HepG2 (cell line): ENCODE results near the gene MEF2A. TPM values are rescaled to one million over a fixed set of nuclear protein-coding genes. Genes with fewer than 3 reads are reported as not detected.

Experiments used
- FOXK2 ChIP-seq: fragments of 450-650 bp; IDR thresholded peaks from 2 replicates; pipeline ENCODE4 v1.6.1; 2016
- FOXP1 ChIP-seq, 2 experiments: fragments of 450-650 bp in 1 of 2; IDR thresholded peaks; 2 replicates each; pipeline ENCODE4 v1.6.1; 2017 to 2018; ENCODE audit warnings: antibody characterized with exemption in 1 of 2
- GZF1 ChIP-seq: sonication (generic); formaldehyde crosslinking; IDR thresholded peaks from 2 replicates; pipeline ENCODE4 v1.5.1; 2020; ENCODE audit warnings: mild to moderate bottlenecking, missing genetic modification reagents
- SAFB2 ChIP-seq: sonication (generic); formaldehyde crosslinking; IDR thresholded peaks from 2 replicates; pipeline ENCODE4 v1.5.1; 2020; ENCODE audit warnings: missing genetic modification reagents, low read depth, mild to moderate bottlenecking, borderline replicate concordance
- SIX1 ChIP-seq: sonication (generic); formaldehyde crosslinking; IDR thresholded peaks from 2 replicates; pipeline ENCODE4 v1.4.0; 2020; ENCODE audit warnings: missing genetic modification reagents, borderline replicate concordance
- TCF7L2 ChIP-seq: IDR thresholded peaks from 2 replicates; pipeline ENCODE4 v1.6.1; 2011; ENCODE audit warnings: mild to moderate bottlenecking, low read depth, low read length, moderate library complexity
- YEATS4 ChIP-seq: sonication (generic); formaldehyde crosslinking; IDR thresholded peaks from 2 replicates; pipeline ENCODE4 v1.4.0; 2020; ENCODE audit warnings: missing genetic modification reagents, borderline replicate concordance
- ZBTB7B ChIP-seq: sonication (generic); formaldehyde crosslinking; IDR thresholded peaks from 2 replicates; pipeline ENCODE4 v1.4.0; 2020; ENCODE audit warnings: missing genetic modification reagents
- ZFP62 ChIP-seq: sonication (generic); formaldehyde crosslinking; IDR thresholded peaks from 2 replicates; pipeline ENCODE4 v1.4.0; 2020; ENCODE audit warnings: missing genetic modification reagents
- ZNF10 ChIP-seq: sonication (generic); formaldehyde crosslinking; IDR thresholded peaks from 2 replicates; pipeline ENCODE4 v1.4.0; 2020; ENCODE audit warnings: mild to moderate bottlenecking, low read depth, missing genetic modification reagents, borderline replicate concordance
- ZNF546 ChIP-seq: sonication (generic); formaldehyde crosslinking; conservative IDR thresholded peaks from 2 replicates; pipeline ENCODE4 v1.8.1; 2023; ENCODE audit warnings: mild to moderate bottlenecking, missing genetic modification reagents
- ZNF788 ChIP-seq: sonication (generic); formaldehyde crosslinking; IDR thresholded peaks from 2 replicates; pipeline ENCODE4 v1.5.0; 2020; ENCODE audit warnings: mild to moderate bottlenecking, missing genetic modification reagents, borderline replicate concordance
- polyA plus RNA-seq, 8 experiments: library from polyadenylated mRNA; depleted of rRNA in 3 of 8; stranded (reverse) in 7 of 8; unstranded in 1 of 8; fragments of >200 nt; fragmentation: Illumina TruSeq in 4 of 8; extraction: Trizol in 4 of 8; gene quantifications; 2 replicates each; pipeline versions ENCODE4 v1.2.1 to v1.2.3, GENCODE V29; 2011 to 2016; ENCODE audit warnings: low read depth in 4 of 8, missing spikeins in 1 of 8, mixed read lengths in 1 of 8; ENCODE audit not compliant: insufficient read depth in 1 of 8
- total RNA-seq, 5 experiments: library from RNA; depleted of rRNA; stranded (reverse); fragments of >200 nt; fragmentation: Illumina TruSeq; extraction: Trizol; gene quantifications; 2 replicates each; pipeline ENCODE4 v1.2.3, GENCODE V29; 2016; ENCODE audit warnings: low read depth in 1 of 5
- TF ChIP-seq, protein P1 (sequence below): sonication (generic); formaldehyde crosslinking; IDR thresholded peaks from 2 replicates; pipeline ENCODE4 v1.4.0; 2020; ENCODE audit warnings: missing genetic modification reagents; ENCODE audit errors: not compliant biosample characterization
- TF ChIP-seq, protein P2 (sequence below): sonication (generic); formaldehyde crosslinking; IDR thresholded peaks from 2 replicates; pipeline ENCODE4 v1.9.0; 2021; ENCODE audit warnings: missing genetic modification reagents, borderline replicate concordance
- TF ChIP-seq, protein P3 (sequence below): IDR thresholded peaks from 2 replicates; pipeline ENCODE4 v1.6.1; 2016; ENCODE audit warnings: missing biosample characterization, missing genetic modification reagents, low read depth
- TF ChIP-seq, protein P4 (sequence below): sonication (generic); formaldehyde crosslinking; IDR thresholded peaks from 2 replicates; pipeline ENCODE4 v1.4.0; 2020; ENCODE audit warnings: missing genetic modification reagents

Gene MEF2A
- total and polyA plus RNA-seq, 2 of the 13 experiments (the other 11 are each of a cell fraction or from before 2014, with no cell fraction given), result 15.2 to 24.4 TPM

DNA sequence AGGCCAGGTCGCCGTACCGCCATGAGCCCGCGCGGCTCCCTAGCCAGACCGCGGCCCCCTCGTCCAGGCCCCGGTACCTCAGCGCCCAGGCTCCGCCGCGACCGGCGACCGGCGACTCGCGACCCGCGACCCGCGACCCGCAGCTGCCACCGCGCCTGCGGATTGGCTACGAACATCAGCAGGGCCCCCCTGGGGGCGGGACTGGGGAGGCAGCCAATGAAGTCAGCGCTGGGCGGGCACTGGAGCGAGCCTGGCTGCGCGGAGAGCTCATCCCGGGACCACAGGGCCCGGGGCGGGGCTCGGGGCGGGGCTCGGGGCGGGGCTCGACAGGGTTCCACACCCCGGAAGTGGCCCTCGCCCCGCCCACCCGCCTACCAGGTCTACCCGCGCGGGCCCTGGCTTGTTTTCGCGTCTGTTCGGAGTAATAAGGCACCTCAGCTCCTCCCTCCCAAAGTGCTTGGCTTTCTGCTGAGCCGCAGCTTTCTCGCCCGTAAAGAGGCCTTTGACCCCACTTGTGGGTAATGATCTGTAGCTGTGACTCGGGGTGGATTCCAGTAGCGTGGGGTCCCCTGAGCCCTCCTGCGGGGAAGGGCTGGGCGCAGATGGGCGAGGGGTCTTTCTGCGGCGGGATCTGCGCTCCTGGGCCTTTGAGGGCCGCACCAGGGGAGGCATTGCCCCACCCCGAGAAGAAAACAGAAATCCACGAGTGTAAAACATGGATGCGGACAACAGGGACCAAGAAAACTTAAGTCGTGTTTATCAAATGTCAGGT, 167.7 kb downstream of the MEF2A start, which contains the start of gene LYSMD4 (continued):
- 0 out of 2 replicates have a peak, but pooled peaks have one; percentile 20 for TF ChIP-seq ZBTB7B (CRISPR knock-in tag)
- no peak for TF ChIP-seq ZNF10
- TF ChIP-seq FOXP1 (IDR thresholded peaks at IDR 0.05), result no peak
- no peak for TF ChIP-seq FOXP1 (CRISPR knock-in tag; IDR thresholded peaks at IDR 0.05)
- peak; percentile 44; the same call in 1 of the 2 replicates for TF ChIP-seq YEATS4
- TF ChIP-seq, protein P1, sequence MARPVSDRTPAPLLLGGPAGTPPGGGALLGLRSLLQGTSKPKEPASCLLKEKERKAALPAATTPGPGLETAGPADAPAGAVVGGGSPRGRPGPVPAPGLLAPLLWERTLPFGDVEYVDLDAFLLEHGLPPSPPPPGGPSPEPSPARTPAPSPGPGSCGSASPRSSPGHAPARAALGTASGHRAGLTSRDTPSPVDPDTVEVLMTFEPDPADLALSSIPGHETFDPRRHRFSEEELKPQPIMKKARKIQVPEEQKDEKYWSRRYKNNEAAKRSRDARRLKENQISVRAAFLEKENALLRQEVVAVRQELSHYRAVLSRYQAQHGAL (CRISPR knock-in tag), result no peak
- no peak for TF ChIP-seq FOXK2
- peak; percentile 75; the same call in 1 of the 2 replicates for TF ChIP-seq GZF1 (CRISPR knock-in tag)
- TF ChIP-seq, protein P2, sequence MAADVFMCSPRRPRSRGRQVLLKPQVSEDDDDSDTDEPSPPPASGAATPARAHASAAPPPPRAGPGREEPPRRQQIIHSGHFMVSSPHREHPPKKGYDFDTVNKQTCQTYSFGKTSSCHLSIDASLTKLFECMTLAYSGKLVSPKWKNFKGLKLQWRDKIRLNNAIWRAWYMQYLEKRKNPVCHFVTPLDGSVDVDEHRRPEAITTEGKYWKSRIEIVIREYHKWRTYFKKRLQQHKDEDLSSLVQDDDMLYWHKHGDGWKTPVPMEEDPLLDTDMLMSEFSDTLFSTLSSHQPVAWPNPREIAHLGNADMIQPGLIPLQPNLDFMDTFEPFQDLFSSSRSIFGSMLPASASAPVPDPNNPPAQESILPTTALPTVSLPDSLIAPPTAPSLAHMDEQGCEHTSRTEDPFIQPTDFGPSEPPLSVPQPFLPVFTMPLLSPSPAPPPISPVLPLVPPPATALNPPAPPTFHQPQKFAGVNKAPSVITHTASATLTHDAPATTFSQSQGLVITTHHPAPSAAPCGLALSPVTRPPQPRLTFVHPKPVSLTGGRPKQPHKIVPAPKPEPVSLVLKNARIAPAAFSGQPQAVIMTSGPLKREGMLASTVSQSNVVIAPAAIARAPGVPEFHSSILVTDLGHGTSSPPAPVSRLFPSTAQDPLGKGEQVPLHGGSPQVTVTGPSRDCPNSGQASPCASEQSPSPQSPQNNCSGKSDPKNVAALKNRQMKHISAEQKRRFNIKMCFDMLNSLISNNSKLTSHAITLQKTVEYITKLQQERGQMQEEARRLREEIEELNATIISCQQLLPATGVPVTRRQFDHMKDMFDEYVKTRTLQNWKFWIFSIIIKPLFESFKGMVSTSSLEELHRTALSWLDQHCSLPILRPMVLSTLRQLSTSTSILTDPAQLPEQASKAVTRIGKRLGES (CRISPR knock-in tag), result no peak
- no peak for TF ChIP-seq ZFP62
- TF ChIP-seq TCF7L2, result no peak
- TF ChIP-seq, protein P3, sequence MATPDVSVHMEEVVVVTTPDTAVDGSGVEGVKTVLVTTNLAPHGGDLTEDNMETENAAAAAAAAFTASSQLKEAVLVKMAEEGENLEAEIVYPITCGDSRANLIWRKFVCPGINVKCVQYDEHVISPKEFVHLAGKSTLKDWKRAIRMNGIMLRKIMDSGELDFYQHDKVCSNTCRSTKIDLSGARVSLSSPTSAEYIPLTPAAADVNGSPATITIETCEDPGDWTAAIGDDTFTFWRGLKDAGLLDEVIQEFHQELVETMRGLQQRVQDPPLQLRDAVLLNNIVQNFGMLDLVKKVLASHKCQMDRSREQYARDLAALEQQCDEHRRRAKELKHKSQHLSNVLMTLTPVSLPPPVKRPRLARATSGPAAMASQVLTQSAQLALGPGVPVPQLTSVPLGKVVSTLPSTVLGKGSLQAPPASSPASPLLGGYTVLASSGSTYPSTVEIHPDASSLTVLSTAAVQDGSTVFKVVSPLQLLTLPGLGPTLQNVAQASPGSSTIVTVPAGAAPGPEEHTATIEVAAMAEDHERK, result no peak
- peak; percentile 32; the same call in 1 of the 2 replicates for TF ChIP-seq SAFB2 (CRISPR knock-in tag)
- TF ChIP-seq, protein P4, sequence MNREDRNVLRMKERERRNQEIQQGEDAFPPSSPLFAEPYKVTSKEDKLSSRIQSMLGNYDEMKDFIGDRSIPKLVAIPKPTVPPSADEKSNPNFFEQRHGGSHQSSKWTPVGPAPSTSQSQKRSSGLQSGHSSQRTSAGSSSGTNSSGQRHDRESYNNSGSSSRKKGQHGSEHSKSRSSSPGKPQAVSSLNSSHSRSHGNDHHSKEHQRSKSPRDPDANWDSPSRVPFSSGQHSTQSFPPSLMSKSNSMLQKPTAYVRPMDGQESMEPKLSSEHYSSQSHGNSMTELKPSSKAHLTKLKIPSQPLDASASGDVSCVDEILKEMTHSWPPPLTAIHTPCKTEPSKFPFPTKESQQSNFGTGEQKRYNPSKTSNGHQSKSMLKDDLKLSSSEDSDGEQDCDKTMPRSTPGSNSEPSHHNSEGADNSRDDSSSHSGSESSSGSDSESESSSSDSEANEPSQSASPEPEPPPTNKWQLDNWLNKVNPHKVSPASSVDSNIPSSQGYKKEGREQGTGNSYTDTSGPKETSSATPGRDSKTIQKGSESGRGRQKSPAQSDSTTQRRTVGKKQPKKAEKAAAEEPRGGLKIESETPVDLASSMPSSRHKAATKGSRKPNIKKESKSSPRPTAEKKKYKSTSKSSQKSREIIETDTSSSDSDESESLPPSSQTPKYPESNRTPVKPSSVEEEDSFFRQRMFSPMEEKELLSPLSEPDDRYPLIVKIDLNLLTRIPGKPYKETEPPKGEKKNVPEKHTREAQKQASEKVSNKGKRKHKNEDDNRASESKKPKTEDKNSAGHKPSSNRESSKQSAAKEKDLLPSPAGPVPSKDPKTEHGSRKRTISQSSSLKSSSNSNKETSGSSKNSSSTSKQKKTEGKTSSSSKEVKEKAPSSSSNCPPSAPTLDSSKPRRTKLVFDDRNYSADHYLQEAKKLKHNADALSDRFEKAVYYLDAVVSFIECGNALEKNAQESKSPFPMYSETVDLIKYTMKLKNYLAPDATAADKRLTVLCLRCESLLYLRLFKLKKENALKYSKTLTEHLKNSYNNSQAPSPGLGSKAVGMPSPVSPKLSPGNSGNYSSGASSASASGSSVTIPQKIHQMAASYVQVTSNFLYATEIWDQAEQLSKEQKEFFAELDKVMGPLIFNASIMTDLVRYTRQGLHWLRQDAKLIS (CRISPR knock-in tag), result no peak
- no peak for TF ChIP-seq ZNF788 (CRISPR knock-in tag)
- no peak for TF ChIP-seq ZNF546 (CRISPR knock-in tag)
- TF ChIP-seq SIX1, result no peak
